NCI-H128 (cell line): ENCODE data around the gene EXD3.
A peak's percentile ranks its signal among the peaks of the same experiment; 100 is the strongest.
"Not testable (repeated sequence)": the region's sequence is repeated elsewhere in the genome, so short reads cannot be mapped to it uniquely, and the experiment has no call there.

ENCODE experiments used
- DNase-seq: peaks from one replicate; lab custom pipeline; 2025; ENCODE audit not compliant: unreplicated experiment; lab: John Stamatoyannopoulos, UW

EXD3 gene

DNA sequence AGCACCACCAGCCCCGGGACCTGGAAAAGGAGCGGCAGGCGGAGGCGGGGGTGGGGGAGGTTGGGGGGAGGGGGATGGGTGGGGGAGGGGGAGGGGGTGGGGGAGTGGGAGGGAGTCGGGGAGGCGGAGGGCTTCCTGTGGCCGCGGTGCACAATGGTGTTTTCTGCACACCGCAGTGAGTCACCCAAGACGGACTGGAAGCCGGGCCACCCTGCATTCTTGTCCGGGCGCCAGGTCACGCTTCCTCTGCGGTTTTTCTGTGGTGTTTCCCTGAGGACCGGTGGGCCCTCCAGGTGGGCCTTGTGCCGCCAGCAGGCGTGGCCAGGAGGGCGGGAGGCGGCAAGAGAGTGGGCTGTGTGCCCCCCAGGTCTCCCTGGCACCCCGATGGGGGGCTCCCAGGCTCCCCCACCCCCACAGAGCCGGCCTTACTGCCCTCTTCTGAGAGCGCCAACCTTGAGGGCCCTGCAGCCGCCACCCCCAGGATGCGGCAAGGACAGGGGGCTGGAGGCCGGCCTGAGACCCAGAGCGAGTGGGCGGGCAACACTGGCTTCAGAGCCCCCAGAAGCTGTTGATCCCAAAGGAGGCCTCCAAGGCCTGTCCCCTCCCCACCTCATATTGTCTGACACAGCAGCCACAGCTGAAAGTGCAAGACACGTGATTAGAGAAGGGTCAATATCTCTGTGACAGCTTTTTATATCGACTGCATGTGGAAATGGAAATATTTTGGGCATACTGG is 11.1 kb downstream of the EXD3 start:
- DNase-seq: no peak

DNA sequence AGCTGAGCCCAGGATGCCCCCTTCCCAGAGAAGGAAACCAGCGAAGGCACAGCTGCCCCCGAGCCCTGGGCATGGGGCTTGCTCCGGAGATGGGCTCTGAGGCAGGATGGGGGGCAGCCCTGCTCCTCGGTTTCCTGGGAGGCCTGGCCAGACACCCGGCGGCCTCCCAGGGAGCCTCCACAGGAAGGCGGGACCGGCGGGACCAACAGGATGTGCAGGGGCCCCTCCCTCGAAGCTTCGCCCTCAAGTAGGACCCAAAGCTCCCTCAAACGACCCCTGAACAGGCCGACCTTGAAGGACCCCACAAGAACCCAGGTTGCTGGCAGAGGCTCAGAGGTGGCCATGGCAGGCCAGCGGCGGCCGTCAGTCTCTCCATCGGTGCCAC is 11.7 kb downstream of the EXD3 start:
- no peak for DNase-seq

GRCh38 chr9:137410891-137411249 is 12.1 kb downstream of the EXD3 start:
- no peak for DNase-seq

DNA sequence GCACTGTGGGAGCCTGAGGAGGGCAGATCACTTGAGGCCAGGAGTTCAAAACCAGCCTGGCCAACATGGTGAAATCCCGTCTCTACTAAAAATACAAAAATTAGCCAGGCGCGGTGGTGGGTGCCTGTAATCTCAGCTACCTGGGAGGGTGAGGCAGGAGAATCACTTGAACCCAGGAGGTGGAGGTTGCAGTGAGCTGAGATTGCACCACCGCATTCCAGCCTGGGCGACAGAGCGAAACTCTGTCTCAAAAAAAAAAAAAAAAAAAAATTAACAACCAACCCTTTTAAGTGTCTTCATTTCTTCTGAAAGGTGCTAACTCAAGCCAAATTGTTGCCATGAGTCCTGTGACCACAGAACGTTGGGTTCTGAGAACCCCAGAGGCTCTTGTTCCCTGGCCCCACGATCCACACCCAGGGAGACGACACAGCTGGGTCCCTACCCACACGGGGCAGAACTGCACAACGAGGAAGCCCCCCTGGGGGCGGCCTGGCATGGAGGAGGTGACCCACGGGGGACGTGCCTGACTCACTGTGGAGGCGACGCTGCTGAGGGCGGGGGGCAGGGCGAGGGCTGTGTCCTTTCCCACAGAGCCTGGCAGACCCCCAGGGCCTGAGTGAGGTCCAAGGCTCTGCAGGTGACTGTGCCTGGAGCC is 12.6 kb downstream of the EXD3 start:
- DNase-seq: not testable (repeated sequence)

- DNase-seq: no peak
Measured at GRCh38 chr9:137409515-137409914, 13.4 kb downstream of the EXD3 start.

DNA sequence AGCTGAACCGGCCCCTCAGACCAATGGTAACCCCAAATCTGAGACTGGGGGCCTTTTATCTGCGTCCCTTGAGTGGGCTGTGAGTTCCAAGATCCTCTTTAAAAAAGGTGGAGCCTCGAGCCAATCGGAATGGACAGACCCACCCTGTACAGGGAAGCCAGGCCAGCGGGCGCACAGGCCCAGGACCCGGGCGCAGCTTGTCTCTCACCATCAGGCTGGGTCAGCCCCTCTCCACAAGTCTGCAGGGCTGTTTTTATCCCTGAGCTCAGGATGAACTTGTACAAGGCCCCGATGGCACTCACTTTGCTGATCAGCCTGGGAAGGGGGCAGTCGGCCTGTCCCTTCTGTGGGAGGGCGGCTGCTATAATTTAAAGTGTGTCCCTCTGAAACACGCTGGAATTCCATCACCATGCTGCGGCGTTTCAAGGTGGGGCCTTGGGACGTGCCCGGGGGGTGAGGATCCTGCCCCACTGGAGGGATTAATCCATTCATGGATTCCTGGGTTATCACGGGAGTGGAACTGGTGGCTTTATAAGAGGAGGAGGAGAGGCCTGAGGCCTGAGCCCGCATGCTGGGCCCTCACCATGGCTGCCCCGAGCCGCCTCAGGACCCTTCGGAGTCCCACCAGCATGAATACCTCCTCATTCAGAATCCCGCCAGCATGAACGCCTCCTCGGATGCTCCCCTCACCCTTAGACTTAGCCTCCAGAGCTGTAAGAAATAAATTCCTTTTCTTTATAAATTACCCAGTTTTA is 14.1 kb downstream of the EXD3 start:
- no peak for DNase-seq

DNA sequence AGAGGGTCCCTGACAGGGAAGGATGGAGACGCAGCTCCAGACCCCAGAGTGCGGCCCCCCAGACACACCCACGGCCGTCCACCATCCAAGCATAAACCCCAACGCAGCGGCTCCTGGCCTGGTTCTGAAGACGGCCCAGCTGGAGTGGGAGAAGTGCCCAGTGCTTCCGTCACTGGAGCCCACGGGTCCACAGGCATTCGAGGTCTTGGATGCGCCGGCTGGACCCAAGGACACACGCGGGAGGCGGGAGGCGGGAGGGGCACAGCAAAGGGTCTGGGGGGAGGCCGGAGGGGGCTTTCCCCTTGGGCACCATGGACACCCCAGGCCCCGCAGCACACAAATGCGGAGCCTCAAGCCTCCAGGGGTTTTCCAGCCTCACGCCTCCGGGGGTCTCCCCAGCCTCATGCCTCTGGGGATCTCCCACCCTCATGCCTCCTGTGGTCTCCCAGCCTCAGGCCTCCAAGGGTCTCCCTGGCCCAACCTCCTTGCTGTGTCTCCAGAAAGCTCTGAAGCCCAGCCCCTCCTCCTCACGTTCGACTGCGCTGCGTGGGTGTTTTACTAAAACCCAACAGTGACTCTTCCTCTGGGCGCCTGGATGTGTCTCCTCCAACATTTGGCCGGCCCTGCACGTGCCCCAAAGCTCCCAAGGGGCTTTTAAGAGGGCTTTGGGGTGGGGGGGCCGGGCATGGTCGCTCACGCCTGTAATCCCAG is 15.2 kb downstream of the EXD3 start:
- DNase-seq: no peak

GRCh38 chr9:137406876-137407589 is 15.9 kb downstream of the EXD3 start:
- DNase-seq: peak; percentile 14

DNA sequence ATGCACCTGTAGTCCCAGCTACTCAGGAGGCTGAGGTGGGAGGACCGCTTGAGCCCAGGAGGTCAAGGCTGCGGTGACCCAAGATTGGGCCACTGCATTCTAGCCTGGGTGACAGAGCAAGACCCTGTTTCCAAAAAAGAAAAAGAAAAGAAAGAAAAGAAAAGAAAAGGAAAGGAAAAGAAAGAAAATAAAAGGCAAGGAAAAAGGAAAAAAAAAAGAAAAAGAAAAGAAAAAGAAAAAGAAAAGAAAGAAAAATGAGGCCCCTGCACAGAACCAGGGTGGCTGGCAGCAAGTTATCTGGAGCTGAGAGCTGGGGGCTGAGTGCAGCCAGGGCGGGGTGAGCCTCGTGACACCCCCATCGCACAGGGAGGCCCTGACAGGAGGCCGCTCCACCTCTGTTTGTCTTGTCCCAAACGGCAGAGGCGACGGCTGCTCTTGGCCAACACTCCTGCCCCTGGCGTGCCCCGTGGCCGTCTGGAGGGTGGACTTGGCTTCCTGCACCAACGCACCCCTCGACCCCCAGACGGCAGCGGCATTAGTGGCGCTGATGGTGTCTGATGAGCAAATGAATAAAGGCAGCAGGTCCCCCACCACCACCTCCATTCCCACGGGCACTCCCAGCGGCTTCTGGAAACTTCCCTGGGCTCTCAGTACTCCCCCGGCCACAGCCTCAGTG is 16.7 kb downstream of the EXD3 start:
- DNase-seq: no peak

GRCh38 chr9:137405677-137406081 is 17.3 kb downstream of the EXD3 start:
- no peak for DNase-seq

- no peak for DNase-seq
Measured at GRCh38 chr9:137404961-137405567, 17.9 kb downstream of the EXD3 start.

- DNase-seq: no peak
Measured at GRCh38 chr9:137403269-137403668, 19.7 kb downstream of the EXD3 start.

GRCh38 chr9:137402746-137403145 is 20.2 kb downstream of the EXD3 start:
- no peak for DNase-seq

GRCh38 chr9:137398561-137399468 is 24.1 kb downstream of the EXD3 start:
- DNase-seq: no peak

- no peak for DNase-seq
Measured at GRCh38 chr9:137397675-137398423, 25.1 kb downstream of the EXD3 start.

DNA sequence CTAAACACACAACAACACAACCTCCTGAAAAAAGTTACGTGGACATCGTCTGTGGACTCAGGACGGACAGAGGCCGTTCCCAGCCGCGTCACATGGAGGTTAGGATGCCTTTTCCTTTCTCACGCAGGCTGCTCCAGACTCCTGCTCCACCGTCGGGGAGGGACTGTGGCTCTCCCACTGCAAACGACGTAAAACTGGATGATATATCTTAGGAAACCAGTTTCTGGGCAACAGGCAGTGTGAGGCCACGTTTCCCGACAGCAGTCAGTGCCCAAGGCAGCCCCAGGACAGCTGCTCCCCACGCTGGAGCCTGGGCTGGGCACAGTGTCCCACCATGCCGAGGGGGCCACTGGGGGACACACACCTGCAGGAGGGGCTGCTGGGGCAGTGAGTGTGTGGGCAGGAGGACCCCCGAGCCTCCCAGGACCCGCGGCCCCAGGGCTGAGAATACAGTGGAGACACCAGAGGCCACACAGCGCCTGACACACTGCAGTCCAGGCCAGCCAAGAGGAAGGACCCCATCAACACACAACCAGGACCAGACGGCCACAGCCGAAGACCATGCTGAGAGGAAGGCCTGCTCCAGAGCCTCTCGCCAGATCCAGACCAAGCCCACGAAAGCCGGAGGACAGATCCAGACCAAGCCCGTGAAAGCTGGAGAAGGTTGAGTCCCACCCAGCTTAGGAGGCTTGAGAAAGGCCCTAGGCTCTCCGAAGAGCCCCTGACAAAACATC is 26.2 kb downstream of the EXD3 start:
- DNase-seq: no peak

GRCh38 chr9:137396227-137396626 is 26.7 kb downstream of the EXD3 start:
- DNase-seq: no peak

GRCh38 chr9:137395666-137396010 is 27.3 kb downstream of the EXD3 start:
- no peak for DNase-seq
